HepG2 (cell line): ENCODE measurements around the gene DRAXIN. TPM values are rescaled to one million over a fixed set of nuclear protein-coding genes. Genes with fewer than 3 reads are reported as not detected.

Experiments used
- ARID3A ChIP-seq: IDR thresholded peaks from 2 replicates; pipeline ENCODE4 v1.6.1; 2012; ENCODE audit warnings: low read depth, low read length, improper control_type of control experiment
- GMEB2 ChIP-seq: IDR thresholded peaks from 2 replicates; pipeline ENCODE4 v1.6.1; 2016; ENCODE audit warnings: missing biosample characterization, missing genetic modification reagents, low read depth
- GPN1 ChIP-seq: sonication (generic); formaldehyde crosslinking; IDR thresholded peaks from 2 replicates; pipeline ENCODE4 v1.5.1; 2020; ENCODE audit warnings: missing genetic modification reagents, borderline replicate concordance
- HCFC1 ChIP-seq: fragments of 150-350 bp; IDR thresholded peaks from 2 replicates; pipeline ENCODE4 v1.6.1; 2014; ENCODE audit warnings: low read depth, low read length
- HES4 ChIP-seq: sonication (generic); formaldehyde crosslinking; IDR thresholded peaks from 2 replicates; pipeline ENCODE4 v1.9.0; 2021; ENCODE audit warnings: mild to moderate bottlenecking, missing genetic modification reagents, borderline replicate concordance
- IRF2 ChIP-seq: IDR thresholded peaks from 2 replicates; pipeline ENCODE4 v1.6.1; 2018; ENCODE audit warnings: missing genetic modification reagents, missing compliant biosample characterization
- MAX ChIP-seq: IDR thresholded peaks from 2 replicates; pipeline ENCODE4 v1.6.1; 2012; ENCODE audit warnings: inconsistent platforms
- MAZ ChIP-seq, 2 experiments: sonication (generic) in 1 of 2; formaldehyde crosslinking in 1 of 2; IDR thresholded peaks; 2 replicates each; pipeline versions ENCODE4 v1.5.0 to v1.6.1; 2012 to 2020; ENCODE audit warnings: low read depth in 2 of 2, mild to moderate bottlenecking in 2 of 2, borderline replicate concordance in 1 of 2, improper control_type of control experiment in 1 of 2, low read length in 1 of 2, missing genetic modification reagents in 1 of 2, moderate library complexity in 1 of 2
- MYC ChIP-seq: sonication (generic); formaldehyde crosslinking; IDR thresholded peaks from 2 replicates; pipeline ENCODE4 v1.9.0; 2021; ENCODE audit warnings: missing genetic modification reagents, borderline replicate concordance
- NR1H2 ChIP-seq: sonication (generic); formaldehyde crosslinking; IDR thresholded peaks from 2 replicates; pipeline ENCODE4 v1.8.1; 2022; ENCODE audit warnings: low read depth, missing genetic modification reagents, borderline replicate concordance
- PAWR ChIP-seq: sonication (generic); formaldehyde crosslinking; IDR thresholded peaks from 2 replicates; pipeline ENCODE4 v1.4.0; 2020; ENCODE audit warnings: missing genetic modification reagents, mild to moderate bottlenecking, borderline replicate concordance
- SOX13 ChIP-seq, 3 experiments: fragments of 450-650 bp in 1 of 3; sonication (generic) in 1 of 3; formaldehyde crosslinking in 1 of 3; IDR thresholded peaks in 2 of 3; conservative IDR thresholded peaks in 1 of 3; 2 replicates each; pipeline versions ENCODE4 v1.5.0 to v1.6.1; 2016 to 2020; ENCODE audit warnings: antibody characterized with exemption in 1 of 3, mild to moderate bottlenecking in 1 of 3, missing compliant biosample characterization in 1 of 3, missing genetic modification reagents in 1 of 3, moderate library complexity in 1 of 3
- THAP11 ChIP-seq: IDR thresholded peaks from 2 replicates; pipeline ENCODE4 v1.6.1; 2016; ENCODE audit warnings: missing biosample characterization, missing genetic modification reagents
- ZFP91 ChIP-seq: sonication (generic); formaldehyde crosslinking; IDR thresholded peaks from 2 replicates; pipeline ENCODE4 v1.9.0; 2022; ENCODE audit warnings: missing genetic modification reagents, mild to moderate bottlenecking, borderline replicate concordance
- ZNF503 ChIP-seq: sonication (generic); formaldehyde crosslinking; IDR thresholded peaks from 2 replicates; pipeline ENCODE4 v1.4.0; 2020; ENCODE audit warnings: missing genetic modification reagents
- ZNF879 ChIP-seq: sonication (generic); formaldehyde crosslinking; IDR thresholded peaks from 2 replicates; pipeline ENCODE4 v1.8.1; 2023; ENCODE audit warnings: missing genetic modification reagents
- ZUFSP ChIP-seq: sonication (generic); formaldehyde crosslinking; IDR thresholded peaks from 2 replicates; pipeline ENCODE4 v1.9.0; 2021; ENCODE audit warnings: missing genetic modification reagents, mild to moderate bottlenecking, borderline replicate concordance
- polyA plus RNA-seq, 8 experiments: library from polyadenylated mRNA; depleted of rRNA in 3 of 8; stranded (reverse) in 7 of 8; unstranded in 1 of 8; fragments of >200 nt; fragmentation: Illumina TruSeq in 4 of 8; extraction: Trizol in 4 of 8; gene quantifications; 2 replicates each; pipeline versions ENCODE4 v1.2.1 to v1.2.3, GENCODE V29; 2011 to 2016; ENCODE audit warnings: low read depth in 4 of 8, missing spikeins in 1 of 8, mixed read lengths in 1 of 8; ENCODE audit not compliant: insufficient read depth in 1 of 8
- total RNA-seq, 5 experiments: library from RNA; depleted of rRNA; stranded (reverse); fragments of >200 nt; fragmentation: Illumina TruSeq; extraction: Trizol; gene quantifications; 2 replicates each; pipeline ENCODE4 v1.2.3, GENCODE V29; 2016; ENCODE audit warnings: low read depth in 1 of 5

The DRAXIN gene
- total and polyA plus RNA-seq, 2 of the 13 experiments (the other 11 are each of a cell fraction or from before 2014, with no cell fraction given), result 0.02 TPM; not detected in 1

GRCh38 chr1:11735854-11736745 is 44.6 kb downstream of the DRAXIN start, which contains the start of gene AGTRAP (continued):
- TF ChIP-seq ZUFSP, result no peak
- peak; percentile 23; the same call in 1 of the 2 replicates for TF ChIP-seq ZNF503
- 0 out of 2 replicates have a peak, but pooled peaks have one; percentile 55 for TF ChIP-seq HES4 (CRISPR knock-in tag)
- TF ChIP-seq MAZ (IDR thresholded peaks at IDR 0.05; ENCODE audit: borderline replicate concordance, low read depth, low read length), result no peak
- TF ChIP-seq MAZ (CRISPR knock-in tag; IDR thresholded peaks at IDR 0.05; ENCODE audit: low read depth), result peak; percentile 38; the same call in 1 of the 2 replicates
- peak; percentile 79 for TF ChIP-seq MAX
- TF ChIP-seq ZNF879 (CRISPR knock-in tag), result no peak
- TF ChIP-seq HCFC1, result 0 out of 2 replicates have a peak, but pooled peaks have one; percentile 14
- peak; percentile 82; the same call in 1 of the 2 replicates for TF ChIP-seq ZFP91 (CRISPR knock-in tag)
- 0 out of 2 replicates have a peak, but pooled peaks have one; percentile 60 for TF ChIP-seq PAWR
- no peak for TF ChIP-seq GMEB2 (CRISPR knock-in tag)
- TF ChIP-seq MYC, result 0 out of 2 replicates have a peak, but pooled peaks have one; percentile 35
- peak; percentile 2; the same call in 1 of the 2 replicates for TF ChIP-seq THAP11 (CRISPR knock-in tag)
- TF ChIP-seq ARID3A, result no peak
- no peak for TF ChIP-seq SOX13 (IDR thresholded peaks at IDR 0.05)
- no peak for TF ChIP-seq SOX13 (CRISPR knock-in tag; conservative IDR thresholded peaks at IDR 0.05 in 1 of 2, IDR thresholded peaks at IDR 0.05 in 1 of 2)
- TF ChIP-seq NR1H2 (CRISPR knock-in tag), result no peak
- TF ChIP-seq IRF2, result peak; percentile 21; the same call in 1 of the 2 replicates
- TF ChIP-seq GPN1 (CRISPR knock-in tag), result no peak
